PFSK-1 (cell line): ENCODE data around the gene NCOA7.

Experiments used
- FOXP2 ChIP-seq: optimal IDR thresholded peaks from 2 replicates; pipeline ENCODE3; 2011; ENCODE audit warnings: borderline replicate concordance, control low read depth, inconsistent platforms; ENCODE audit not compliant: insufficient read depth; ENCODE audit errors: extremely low read length, extremely low read depth
- POLR2AphosphoS5 ChIP-seq: IDR thresholded peaks from 2 replicates; pipeline ENCODE4 v1.6.1; 2012; ENCODE audit warnings: low read depth, mild to moderate bottlenecking, control low read depth, low read length, moderate library complexity
- SIN3A ChIP-seq: IDR thresholded peaks from 2 replicates; pipeline ENCODE4 v1.6.1; 2012; ENCODE audit warnings: mild to moderate bottlenecking, low read length, moderate library complexity, borderline replicate concordance; ENCODE audit not compliant: insufficient read depth
- TAF1 ChIP-seq: IDR thresholded peaks from 2 replicates; pipeline ENCODE4 v1.6.1; 2012; ENCODE audit warnings: low read length, control low read depth, borderline replicate concordance; ENCODE audit not compliant: insufficient read depth
- TF ChIP-seq, protein P1 (sequence below), 2 experiments: IDR thresholded peaks; 2 replicates each; pipeline versions ENCODE4 v1.6.1 to v1.8.0; 2011 to 2012; ENCODE audit warnings: low read depth in 2 of 2, low read length in 2 of 2, control low read depth in 1 of 2, inconsistent platforms in 1 of 2, mild to moderate bottlenecking in 1 of 2, moderate library complexity in 1 of 2; ENCODE audit not compliant: insufficient read depth in 1 of 2

The NCOA7 gene

DNA sequence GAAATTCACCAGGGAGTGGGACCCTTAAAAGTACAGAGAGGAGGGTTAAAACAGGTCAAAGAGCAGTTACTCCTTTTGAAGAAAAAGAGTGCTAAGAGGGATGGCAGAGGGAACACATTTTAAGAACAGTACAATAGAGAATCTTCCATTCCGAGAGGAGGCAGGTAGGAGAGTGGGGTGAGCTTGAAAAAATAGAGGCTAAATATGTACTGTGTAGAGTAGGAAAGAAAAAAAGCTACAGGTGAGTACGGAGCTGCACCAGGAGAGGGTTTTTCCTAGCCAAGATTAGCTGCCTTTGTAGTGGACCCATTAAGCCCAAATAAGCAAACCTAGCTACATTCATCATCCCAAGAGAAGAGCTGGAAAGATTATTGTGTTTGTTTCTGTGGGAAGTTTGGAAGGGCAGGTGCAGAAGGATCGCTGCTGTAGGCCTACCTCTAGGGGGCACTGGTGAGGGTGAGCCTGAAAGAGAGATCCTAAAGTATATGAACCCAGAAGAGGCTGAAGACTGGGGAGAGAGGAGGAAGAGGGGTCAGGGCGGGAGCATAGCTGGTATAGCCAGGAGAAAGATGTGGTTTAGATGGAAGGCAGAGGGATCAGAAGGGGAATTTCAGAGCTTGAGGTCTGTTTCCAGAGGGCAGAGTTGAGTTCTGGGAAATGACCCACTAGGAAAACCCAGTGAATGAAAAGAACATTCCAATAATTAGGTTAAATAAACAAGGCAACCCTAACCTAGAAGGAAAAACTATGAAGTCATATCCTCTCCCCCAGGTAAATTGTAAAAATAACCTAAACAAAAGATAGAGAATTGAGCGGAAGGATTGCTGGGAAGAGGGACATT lies 115.6 kb downstream of the NCOA7 start:
- TF ChIP-seq, protein P1, sequence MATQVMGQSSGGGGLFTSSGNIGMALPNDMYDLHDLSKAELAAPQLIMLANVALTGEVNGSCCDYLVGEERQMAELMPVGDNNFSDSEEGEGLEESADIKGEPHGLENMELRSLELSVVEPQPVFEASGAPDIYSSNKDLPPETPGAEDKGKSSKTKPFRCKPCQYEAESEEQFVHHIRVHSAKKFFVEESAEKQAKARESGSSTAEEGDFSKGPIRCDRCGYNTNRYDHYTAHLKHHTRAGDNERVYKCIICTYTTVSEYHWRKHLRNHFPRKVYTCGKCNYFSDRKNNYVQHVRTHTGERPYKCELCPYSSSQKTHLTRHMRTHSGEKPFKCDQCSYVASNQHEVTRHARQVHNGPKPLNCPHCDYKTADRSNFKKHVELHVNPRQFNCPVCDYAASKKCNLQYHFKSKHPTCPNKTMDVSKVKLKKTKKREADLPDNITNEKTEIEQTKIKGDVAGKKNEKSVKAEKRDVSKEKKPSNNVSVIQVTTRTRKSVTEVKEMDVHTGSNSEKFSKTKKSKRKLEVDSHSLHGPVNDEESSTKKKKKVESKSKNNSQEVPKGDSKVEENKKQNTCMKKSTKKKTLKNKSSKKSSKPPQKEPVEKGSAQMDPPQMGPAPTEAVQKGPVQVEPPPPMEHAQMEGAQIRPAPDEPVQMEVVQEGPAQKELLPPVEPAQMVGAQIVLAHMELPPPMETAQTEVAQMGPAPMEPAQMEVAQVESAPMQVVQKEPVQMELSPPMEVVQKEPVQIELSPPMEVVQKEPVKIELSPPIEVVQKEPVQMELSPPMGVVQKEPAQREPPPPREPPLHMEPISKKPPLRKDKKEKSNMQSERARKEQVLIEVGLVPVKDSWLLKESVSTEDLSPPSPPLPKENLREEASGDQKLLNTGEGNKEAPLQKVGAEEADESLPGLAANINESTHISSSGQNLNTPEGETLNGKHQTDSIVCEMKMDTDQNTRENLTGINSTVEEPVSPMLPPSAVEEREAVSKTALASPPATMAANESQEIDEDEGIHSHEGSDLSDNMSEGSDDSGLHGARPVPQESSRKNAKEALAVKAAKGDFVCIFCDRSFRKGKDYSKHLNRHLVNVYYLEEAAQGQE (IDR thresholded peaks at IDR 0.05; ENCODE audit: insufficient read depth in 1 of 2, low read depth in 2 of 2, low read length in 2 of 2), result no peak
- TF ChIP-seq SIN3A (no peak), POLR2AphosphoS5 (no peak), FOXP2 (no peak), TAF1 (no peak)

DNA sequence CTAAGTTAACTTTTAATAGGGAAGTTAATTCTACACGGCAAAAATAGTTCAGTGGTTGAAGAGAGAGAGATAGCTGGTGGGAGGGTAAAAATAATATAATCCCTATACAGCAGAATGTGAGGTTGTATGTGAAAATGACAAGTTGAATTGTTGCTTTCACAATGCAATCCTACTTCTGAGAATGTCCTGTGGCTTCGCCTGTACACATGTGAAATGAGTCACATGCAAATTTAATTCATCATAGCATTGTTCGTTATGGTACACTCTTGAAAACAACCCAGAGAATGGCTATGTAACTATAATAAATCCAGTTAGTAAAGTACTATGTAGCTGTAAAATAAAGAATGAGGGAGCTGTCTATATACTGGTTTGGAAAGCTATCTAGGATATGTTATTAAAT lies 119.8 kb downstream of the NCOA7 start:
- TF ChIP-seq SIN3A (no peak), FOXP2 (no peak), TAF1 (no peak), POLR2AphosphoS5 (no peak)
- TF ChIP-seq, protein P1 (IDR thresholded peaks at IDR 0.05; ENCODE audit: insufficient read depth in 1 of 2, low read depth in 2 of 2, low read length in 2 of 2), result no peak

DNA sequence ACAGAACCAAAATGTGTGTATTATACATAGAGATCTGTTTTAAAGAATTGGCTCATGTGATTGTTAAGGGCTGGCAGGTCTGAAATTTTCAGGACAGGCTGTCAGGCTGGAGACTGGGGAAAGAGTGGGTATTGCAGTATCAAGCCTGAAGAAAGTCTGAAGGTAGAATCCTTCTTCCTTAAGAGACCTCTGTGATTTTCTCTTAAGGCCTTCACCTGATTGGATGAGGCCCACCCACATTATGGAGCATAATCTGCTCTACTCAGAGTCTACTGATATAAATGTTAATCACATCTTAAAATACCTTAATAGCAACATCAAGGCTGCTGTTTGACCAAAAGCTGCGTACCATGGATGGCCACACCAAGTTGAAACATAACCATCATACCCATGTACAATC lies 122.4 kb downstream of the NCOA7 start:
- TF ChIP-seq FOXP2, result no peak

DNA sequence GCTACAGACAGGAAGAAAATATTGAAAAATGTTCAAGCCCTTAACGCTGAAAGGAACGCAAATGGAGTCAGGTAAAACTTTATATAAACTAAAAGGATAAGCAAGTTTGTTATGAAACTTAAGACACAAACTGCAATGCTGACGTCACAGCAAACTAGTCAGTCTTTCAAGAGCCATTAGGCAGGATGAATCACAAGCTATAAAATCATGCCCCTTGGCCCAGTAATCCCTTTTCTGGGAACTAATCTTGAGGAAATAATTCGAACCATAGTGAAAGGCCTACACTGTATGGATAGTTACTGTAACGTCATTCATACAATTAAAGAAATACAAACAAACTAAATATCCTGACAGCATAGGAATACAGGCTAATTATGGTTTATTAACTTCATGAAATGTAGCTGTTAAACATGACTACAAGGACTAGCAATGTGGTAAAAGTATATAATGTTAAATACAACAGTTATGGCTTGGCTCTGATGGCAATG lies 123.1 kb downstream of the NCOA7 start:
- TF ChIP-seq POLR2AphosphoS5, result no peak
- TF ChIP-seq FOXP2, result no peak
- TF ChIP-seq TAF1, result no peak
- TF ChIP-seq SIN3A, result no peak
- TF ChIP-seq, protein P1 (IDR thresholded peaks at IDR 0.05; ENCODE audit: insufficient read depth in 1 of 2, low read depth in 2 of 2, low read length in 2 of 2), result no peak

DNA sequence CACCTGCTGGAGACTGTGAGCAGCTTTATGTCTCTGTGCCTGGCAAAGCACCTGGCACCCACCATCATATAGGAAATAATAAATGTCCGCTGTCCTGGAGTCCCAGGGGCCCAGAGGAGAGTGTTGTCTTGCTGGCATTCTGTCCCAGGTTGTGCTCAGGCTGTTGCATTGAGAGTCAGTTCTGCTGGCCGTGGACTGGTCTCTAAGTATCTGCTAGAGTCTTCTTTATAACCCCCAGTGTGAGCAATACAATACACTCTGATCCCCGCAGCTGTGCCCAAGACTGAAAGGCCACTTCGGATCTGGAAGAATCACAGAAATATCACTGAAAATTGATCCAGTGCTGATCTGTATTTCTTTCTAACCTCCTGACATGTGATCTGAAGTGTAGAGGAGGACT lies 127.5 kb downstream of the NCOA7 start:
- TF ChIP-seq SIN3A, result no peak
- TF ChIP-seq, protein P1 (IDR thresholded peaks at IDR 0.05; ENCODE audit: insufficient read depth in 1 of 2, low read depth in 2 of 2, low read length in 2 of 2), result no peak
- TF ChIP-seq FOXP2, result no peak
- no peak for TF ChIP-seq POLR2AphosphoS5
- TF ChIP-seq TAF1, result no peak
